Skeletal muscle cell (primary cell): ENCODE data around the gene RNASE9.
"Not testable (repeated sequence)": the region's sequence is repeated elsewhere in the genome, so short reads cannot be mapped to it uniquely, and the experiment has no call there.

Experiments used
- DNase-seq: peaks from one replicate; pipeline ENCODE4 v3.0.0-alpha.2; 2010; ENCODE audit warnings: low read depth
- H3K4me3 ChIP-seq: 2 replicates; pipeline ENCODE4 v1.5.1; 2011; ENCODE audit warnings: low read depth, mild to moderate bottlenecking, control low read depth, low read length, moderate library complexity

The RNASE9 gene

GRCh38 chr14:20578784-20579502 lies 18.1 kb upstream of the RNASE9 start:
- DNase-seq = no peak
- no peak overlapping the region for H3K4me3 ChIP-seq

DNA sequence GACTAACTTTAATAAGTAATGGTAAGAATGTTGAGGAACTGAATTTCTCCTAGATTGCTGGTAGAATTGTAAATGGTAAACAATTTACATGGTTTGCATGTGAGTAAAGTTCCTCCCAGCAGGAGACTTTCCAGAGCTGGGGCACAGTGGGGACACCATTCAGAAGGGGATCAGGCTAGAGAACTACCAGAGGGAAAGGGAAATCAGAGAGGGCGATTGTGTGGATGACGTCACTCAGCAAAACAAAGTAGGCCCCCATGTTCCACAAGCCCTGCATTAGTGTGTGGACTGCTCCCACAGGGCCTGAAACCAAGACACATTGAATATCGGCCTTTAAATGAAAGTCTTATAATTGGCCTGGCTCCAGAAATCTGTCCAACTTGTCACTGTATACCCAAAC lies 17.5 kb upstream of the RNASE9 start:
- H3K4me3 ChIP-seq = no peak overlapping the region
- DNase-seq = no peak

DNA sequence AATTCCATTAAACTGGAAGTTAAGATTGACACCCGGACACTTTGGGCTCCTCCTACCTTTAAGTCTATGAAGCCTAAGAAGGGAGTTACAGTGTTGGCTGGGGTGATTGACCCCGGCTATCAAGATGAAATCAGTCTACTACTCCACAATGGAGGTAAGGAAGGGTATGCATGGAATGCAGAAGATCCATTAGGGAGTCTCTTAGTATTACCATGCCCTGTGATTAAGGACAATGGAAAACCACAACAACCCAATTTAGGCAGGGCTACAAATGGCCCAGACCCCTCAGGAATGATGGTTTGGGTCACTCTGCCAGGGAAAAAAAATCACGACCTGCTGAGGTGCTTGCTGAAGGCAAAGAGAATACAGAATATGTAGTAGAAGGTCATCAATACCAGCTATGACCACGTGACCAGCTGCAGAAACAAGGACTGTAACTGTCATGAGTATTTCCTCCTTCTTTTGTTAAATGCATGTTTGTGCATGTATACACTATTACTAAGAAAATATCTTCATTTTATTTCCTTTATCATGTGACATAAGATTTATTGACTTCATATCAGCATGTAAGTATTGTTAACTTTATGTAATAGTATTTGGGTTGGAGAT lies 11.6 kb upstream of the RNASE9 start:
- DNase-seq, H3K4me3 ChIP-seq: not testable (repeated sequence)

- H3K4me3 ChIP-seq, DNase-seq: not testable (repeated sequence)
Observed at GRCh38 chr14:20570720-20571119, 9.9 kb upstream of the RNASE9 start.

- not testable (repeated sequence) for H3K4me3 ChIP-seq, DNase-seq
Observed at GRCh38 chr14:20569865-20570264, 9.0 kb upstream of the RNASE9 start.

- no peak overlapping the region for H3K4me3 ChIP-seq
- DNase-seq = no peak
Observed at GRCh38 chr14:20569066-20569465, 8.2 kb upstream of the RNASE9 start.

DNA sequence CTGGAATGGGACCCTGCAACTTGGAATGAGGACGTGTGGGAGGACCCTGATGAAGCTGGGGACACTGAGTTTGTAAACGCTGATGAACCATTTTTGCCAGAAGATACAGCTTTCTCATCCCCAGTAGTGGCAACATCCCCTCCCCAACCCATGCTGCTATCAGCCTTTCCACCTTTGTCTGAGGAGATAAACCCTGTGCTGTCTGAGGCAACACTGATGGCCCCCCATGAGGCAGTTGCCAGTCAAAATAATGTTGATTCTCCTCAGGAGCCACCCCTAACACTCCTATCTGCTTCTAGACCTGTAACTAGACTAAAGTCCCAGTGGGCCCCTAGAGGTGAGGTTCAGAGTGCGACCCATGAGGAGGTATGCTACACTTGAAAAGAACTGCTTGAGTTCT lies 7.5 kb upstream of the RNASE9 start:
- no peak overlapping the region for H3K4me3 ChIP-seq
- no peak for DNase-seq

GRCh38 chr14:20567199-20567598 lies 6.4 kb upstream of the RNASE9 start:
- not testable (repeated sequence) for DNase-seq, H3K4me3 ChIP-seq

GRCh38 chr14:20564501-20564997 lies 3.7 kb upstream of the RNASE9 start:
- DNase-seq = no peak

GRCh38 chr14:20563971-20564370 lies 3.1 kb upstream of the RNASE9 start:
- H3K4me3 ChIP-seq = no peak overlapping the region
- DNase-seq = no peak

More at GRCh38 chr14:20564501-20564997, 3.7 kb upstream of the RNASE9 start:
- no peak overlapping the region for H3K4me3 ChIP-seq

- DNase-seq = no peak
- H3K4me3 ChIP-seq = no peak overlapping the region
Observed at GRCh38 chr14:20559461-20559904, 1.4 kb downstream of the RNASE9 start.

GRCh38 chr14:20557212-20557542 lies 3.7 kb downstream of the RNASE9 start:
- DNase-seq = no peak
- no peak overlapping the region for H3K4me3 ChIP-seq

DNA sequence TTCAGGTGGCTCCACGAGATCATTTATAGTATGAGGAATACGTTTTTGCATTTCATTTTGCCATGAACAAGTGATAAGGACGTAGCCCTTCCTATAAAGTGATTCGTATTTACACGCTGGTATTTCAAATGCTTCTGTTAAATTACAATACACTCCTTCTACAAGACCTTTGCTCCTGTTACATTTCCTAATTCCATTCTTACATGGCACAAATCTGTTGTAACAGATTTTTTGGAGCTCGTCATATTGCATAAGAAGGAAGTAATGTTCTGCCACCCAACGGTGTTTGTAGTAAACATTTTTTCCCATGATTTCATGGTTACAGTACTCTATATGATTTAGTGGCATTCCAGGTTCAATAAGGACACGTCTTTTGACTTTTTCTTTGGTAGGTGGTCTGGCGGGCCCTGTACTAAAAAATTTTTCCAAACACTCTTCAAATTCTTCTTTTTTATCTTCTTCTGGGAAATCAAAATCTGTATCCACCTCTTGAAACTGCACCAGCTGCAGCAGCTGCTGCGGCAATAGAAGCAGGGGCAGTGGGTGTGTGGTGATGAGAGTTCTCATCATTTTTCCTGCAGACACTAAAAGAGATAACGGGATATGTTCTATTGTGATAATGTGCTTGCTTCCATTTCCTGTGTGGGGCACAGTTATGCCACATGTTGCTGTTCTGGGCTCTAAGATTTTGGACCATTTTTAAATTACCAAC lies 4.2 kb downstream of the RNASE9 start:
- no peak overlapping the region for H3K4me3 ChIP-seq
- DNase-seq = no peak

DNA sequence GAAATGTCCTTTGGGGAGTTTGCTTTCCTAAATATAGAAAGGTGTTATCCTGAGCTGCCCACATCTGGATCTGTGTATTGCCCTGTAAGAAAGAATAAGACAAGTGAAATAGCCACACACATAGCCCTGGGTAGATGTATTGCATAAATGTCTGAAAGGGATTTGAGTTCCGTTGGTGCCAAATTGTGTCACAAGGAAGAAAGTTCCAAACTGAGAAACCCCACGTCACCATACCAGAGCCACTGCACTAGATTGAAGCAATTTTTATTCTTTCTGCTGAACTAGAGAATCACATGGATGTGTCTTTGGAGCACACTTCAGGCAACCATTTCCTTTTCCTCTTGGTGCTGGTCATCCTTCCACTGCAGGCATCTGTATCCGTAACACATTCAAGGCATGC lies 5.0 kb downstream of the RNASE9 start:
- DNase-seq = no peak
- no peak overlapping the region for H3K4me3 ChIP-seq

GRCh38 chr14:20553024-20553423 lies 7.8 kb downstream of the RNASE9 start:
- H3K4me3 ChIP-seq = no peak overlapping the region
- DNase-seq = no peak

- DNase-seq = no peak
- no peak overlapping the region for H3K4me3 ChIP-seq
Observed at GRCh38 chr14:20551606-20552005, 9.2 kb downstream of the RNASE9 start.

- no peak for DNase-seq
- no peak overlapping the region for H3K4me3 ChIP-seq
Observed at GRCh38 chr14:20550926-20551325, 9.9 kb downstream of the RNASE9 start.

DNA sequence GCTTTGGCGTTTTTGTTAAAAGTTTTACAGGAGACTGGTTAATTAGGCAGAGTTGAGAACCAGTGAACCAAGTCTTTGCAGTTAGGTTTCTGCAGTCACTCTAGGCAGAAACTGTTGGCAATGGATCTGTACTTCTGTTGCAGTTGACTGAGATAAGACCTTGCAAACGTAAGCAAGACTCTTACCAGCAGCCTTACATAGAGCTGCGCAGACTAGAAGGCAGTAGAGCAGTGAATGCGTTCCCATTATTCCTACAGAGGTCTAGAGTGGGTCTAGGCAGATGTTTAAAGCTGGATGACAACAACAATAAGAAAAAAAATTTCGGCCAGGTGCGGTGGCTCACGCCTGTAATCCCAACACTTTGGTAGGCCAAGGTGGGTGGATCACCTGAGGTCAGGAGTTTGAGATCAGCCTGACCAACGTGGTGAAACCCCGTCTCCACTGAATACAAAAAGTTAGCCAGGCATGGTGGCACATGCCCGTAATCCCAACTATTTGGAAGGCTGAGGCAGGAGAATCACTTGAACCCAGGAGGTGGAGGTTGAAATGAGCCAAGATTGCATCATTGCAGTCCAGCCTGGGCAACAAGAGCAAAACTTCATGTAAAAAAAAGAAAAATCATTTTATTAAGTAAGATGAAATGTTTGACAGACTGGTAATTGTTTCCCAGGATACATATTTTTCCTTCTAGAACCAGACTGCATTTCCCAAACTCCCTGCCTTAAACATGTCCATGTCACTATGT lies 12.3 kb downstream of the RNASE9 start:
- H3K4me3 ChIP-seq = no peak overlapping the region
- no peak for DNase-seq

- DNase-seq = no peak
- no peak overlapping the region for H3K4me3 ChIP-seq
Observed at GRCh38 chr14:20546877-20547276, 14.0 kb downstream of the RNASE9 start.

DNA sequence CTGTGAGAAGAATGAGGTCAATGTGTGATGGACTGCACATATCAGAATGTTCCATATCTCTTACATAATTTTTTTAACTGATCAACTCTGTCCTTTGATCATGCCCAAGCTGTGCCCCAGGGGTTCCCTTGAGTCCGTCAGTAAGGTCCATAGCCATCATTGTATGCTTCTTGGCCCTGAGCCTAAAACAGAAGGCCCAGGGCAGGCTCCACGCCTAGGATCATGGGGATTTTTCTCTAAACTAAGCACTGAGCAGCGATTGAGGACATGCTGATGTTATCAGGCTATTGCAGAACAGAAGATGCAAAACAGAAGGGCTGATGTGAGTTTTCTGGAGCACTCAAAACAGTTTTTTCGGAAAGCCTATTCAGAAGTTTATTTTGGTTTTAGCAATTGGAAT lies 20.9 kb downstream of the RNASE9 start:
- DNase-seq = no peak
- no peak overlapping the region for H3K4me3 ChIP-seq
